Effector memory CD8-positive, alpha-beta T cell (primary cell): ENCODE data around the gene NAGK.
"Not testable (repeated sequence)": the region's sequence is repeated elsewhere in the genome, so short reads cannot be mapped to it uniquely, and the experiment has no call there.

Experiments used
- ATAC-seq: fragments of 150-1000 bp; cut with Tn5 transposase; replicated peaks from 2 replicates; pipeline ENCODE4 v1.10.0; 2021; ENCODE audit warnings: mild to moderate bottlenecking, moderate library complexity
- DNase-seq, 3 experiments: peaks; one replicate each; pipeline ENCODE4 v3.0.0; 2021
- H3K27ac Mint-ChIP-seq, 2 donors: one replicate each; pipeline ENCODE4 v1.8.0; 2022; ENCODE audit warnings: mild to moderate bottlenecking in 2 of 2, mixed read lengths in 2 of 2, moderate library complexity in 2 of 2
- H3K27me3 Mint-ChIP-seq, 2 donors: one replicate each; pipeline ENCODE4 v1.8.0; 2022; ENCODE audit warnings: mixed read lengths in 2 of 2
- H3K36me3 Mint-ChIP-seq: one replicate; pipeline ENCODE4 v1.8.0; 2022; ENCODE audit warnings: mild to moderate bottlenecking, moderate library complexity, mixed read lengths; ENCODE audit not compliant: insufficient read depth
- H3K4me1 Mint-ChIP-seq, 2 donors: one replicate each; pipeline ENCODE4 v1.8.0; 2022; ENCODE audit warnings: low read depth in 2 of 2, mixed read lengths in 2 of 2
- H3K4me3 Mint-ChIP-seq, 2 donors: one replicate each; pipeline ENCODE4 v1.8.0; 2022; ENCODE audit warnings: mild to moderate bottlenecking in 2 of 2, mixed read lengths in 2 of 2, moderate library complexity in 2 of 2
- H3K9me3 Mint-ChIP-seq, 2 donors: one replicate each; pipeline ENCODE4 v1.8.0; 2022; ENCODE audit warnings: mixed read lengths in 2 of 2

NAGK gene

DNA sequence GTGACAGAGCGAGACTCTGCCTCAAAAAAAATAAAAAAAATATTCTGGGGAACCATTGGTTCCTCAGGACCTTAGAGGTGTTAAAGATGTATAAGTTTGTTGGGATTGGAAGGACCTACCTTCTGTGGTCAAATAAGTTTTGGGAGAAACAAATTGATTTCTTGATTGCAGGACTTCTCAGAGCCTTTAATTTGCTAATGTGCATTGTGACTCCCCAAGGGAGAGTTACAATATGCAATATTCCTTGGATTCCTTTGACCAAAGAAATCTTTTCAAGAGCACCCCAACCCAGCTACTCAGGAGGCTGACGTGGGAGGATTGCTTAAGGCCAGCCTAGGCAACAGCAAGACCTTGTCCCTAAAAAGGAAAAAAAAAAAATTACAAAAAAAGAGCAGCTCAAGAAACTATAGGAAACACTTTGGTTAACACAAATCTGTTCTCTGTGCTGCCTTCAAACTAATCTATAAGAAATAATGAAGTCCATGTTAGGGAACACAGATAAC lies 6.5 kb downstream of the NAGK start:
- no peaks in the 10 kb centered on the region for H3K9me3 Mint-ChIP-seq
- no peaks in the 10 kb centered on the region for H3K27me3 Mint-ChIP-seq
- peaks cover 36 to 37% of the 10 kb centered on the region in 2 donors for H3K4me1 Mint-ChIP-seq
- H3K4me3 Mint-ChIP-seq, result no peak overlapping the region
- H3K36me3 Mint-ChIP-seq, result peaks cover 58% of the 10 kb centered on the region
- ATAC-seq (no peak), DNase-seq (no peak)
- H3K27ac Mint-ChIP-seq, result peak overlapping the region in 1 of 2 donors; percentile 80

DNA sequence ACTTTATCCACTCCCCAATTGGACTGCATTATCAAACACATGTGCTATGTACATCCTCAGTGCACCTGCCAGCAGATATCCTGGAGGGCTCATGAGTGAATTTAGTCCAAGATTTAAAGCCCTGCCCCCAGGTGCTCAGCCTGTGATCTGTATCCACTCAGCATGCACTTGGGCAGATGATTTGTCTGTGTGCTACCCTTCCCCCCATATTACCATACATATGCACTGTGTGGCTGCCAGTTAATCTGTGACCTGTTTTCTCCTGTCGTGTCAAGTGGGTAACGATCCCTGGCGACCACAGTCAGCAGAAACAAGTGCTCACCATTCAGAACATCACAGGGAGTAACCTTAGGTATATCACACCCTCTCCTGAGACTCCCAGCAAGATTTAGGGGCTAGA lies 10.2 kb downstream of the NAGK start:
- no peak overlapping the region for H3K4me3 Mint-ChIP-seq
- H3K27me3 Mint-ChIP-seq, result no peaks in the 10 kb centered on the region
- H3K4me1 Mint-ChIP-seq, result peaks cover 11 to 21% of the 10 kb centered on the region in 2 donors
- peaks cover 47% of the 10 kb centered on the region for H3K36me3 Mint-ChIP-seq
- H3K9me3 Mint-ChIP-seq, result no peaks in the 10 kb centered on the region
- DNase-seq (no peak), ATAC-seq (no peak)
- H3K27ac Mint-ChIP-seq, result no peak overlapping the region

DNA sequence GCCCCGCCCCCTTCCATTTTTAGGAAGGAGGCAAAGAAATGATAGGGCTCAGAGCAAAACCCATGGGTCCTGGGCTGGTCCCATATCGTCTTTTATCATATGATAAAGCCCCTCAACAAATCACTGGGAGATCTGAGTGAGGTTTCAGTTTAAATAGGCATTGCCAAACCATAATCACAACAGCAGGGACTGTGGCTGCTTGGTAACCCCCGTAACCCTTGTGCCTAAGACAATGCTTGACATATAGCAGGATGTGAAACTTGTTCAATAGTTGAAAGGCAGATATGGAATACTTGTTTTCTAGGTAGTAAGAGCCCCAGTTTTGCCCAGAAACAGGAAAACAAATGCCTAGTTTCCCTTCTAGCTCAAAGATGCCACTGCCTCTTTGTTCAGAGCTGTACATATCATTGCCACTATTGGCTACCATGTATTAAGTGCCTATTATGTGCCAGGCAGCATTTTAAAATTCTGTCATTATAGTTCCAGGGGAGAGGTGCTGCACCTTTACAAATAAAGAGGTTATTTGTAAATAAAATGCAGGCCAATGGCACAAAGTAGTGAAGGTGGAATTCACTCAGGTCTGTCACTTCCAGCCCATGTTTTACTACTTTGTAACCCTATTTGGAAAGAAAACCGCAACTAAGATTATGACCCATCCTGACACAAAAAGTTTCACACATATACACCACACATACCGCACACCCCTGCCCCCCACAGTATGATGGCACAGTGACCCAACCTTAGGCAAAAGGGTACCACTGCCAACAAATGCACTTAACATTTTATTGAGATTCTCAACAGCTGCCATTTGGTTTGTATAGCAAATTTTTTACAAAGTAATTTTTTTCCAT lies 14.2 kb downstream of the NAGK start:
- peaks cover 12% of the 10 kb centered on the region for H3K36me3 Mint-ChIP-seq
- H3K4me3 Mint-ChIP-seq, result peak overlapping the region in 1 of 2 donors; percentile 9
- peaks cover 30 to 36% of the 10 kb centered on the region in 2 donors for H3K27me3 Mint-ChIP-seq
- peak overlapping the region in 1 of 2 donors; percentile 20 for H3K27ac Mint-ChIP-seq
- no peaks in the 10 kb centered on the region for H3K9me3 Mint-ChIP-seq
- ATAC-seq (peak; percentile 86), DNase-seq (no peak)
- peaks cover 10% of the 10 kb centered on the region in 2 donors for H3K4me1 Mint-ChIP-seq

DNA sequence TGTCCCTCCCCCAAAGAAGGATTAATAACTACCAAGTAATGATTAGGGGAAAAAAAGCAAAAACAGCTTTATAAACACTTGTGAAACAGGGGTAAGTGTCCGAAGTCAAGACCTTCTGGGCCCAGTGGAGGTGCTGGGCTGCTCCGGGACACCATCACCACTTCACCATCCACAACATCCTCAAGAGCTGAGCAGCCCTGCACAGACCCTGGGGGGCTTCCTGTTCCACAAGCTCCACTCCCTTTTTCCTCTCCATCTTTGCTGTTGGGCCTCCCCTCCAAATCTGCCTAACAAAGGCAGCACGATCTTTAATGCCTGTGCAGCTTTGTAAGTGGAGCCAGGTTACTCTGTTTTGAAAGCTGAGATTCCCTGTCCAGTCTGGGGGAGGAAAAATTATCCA lies 14.8 kb downstream of the NAGK start:
- Mint-ChIP-seq H3K4me1 (peaks cover 10% of the 10 kb centered on the region in 2 donors), H3K27me3 (peaks cover 37 to 43% of the 10 kb centered on the region in 2 donors)
- DNase-seq, H3K36me3 Mint-ChIP-seq, H3K9me3 Mint-ChIP-seq, H3K4me3 Mint-ChIP-seq, H3K27ac Mint-ChIP-seq, ATAC-seq: not testable (repeated sequence)

DNA sequence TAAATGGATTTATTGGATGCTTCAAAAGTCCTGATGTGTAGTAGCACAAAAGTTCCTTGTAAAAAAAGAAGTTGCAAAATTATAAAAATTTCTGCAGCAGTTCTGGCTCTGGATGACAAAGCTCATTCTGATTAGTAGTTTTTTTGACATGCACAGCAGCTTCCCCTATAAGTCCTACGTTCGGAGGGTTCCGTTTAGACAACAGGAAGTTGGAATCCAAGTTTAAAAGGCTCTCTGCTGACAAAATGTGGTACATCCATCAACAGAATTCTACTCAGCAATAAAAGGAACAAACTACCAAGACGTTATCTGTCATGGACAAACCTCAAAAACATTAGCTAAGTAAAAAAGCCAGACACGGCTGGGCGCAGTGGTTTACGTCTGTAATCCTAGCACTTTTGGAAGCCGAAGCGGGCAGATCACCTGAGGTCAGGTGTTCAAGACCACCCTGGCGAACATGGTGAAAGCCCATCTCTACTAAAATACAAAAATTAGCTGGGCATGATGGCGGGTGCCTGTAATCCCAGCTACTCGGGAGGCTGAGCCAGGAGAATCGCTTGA lies 15.4 kb downstream of the NAGK start:
- not testable (repeated sequence) for H3K36me3 Mint-ChIP-seq, H3K9me3 Mint-ChIP-seq, DNase-seq
- Mint-ChIP-seq H3K4me3 (peak overlapping the region in 1 of 2 donors; percentile 50), H3K4me1 (peaks cover 10% of the 10 kb centered on the region in 2 donors), H3K27me3 (peaks cover 42 to 48% of the 10 kb centered on the region in 2 donors), H3K27ac (peak overlapping the region in 1 of 2 donors; percentile 42)
- peak; percentile 28 for ATAC-seq

DNA sequence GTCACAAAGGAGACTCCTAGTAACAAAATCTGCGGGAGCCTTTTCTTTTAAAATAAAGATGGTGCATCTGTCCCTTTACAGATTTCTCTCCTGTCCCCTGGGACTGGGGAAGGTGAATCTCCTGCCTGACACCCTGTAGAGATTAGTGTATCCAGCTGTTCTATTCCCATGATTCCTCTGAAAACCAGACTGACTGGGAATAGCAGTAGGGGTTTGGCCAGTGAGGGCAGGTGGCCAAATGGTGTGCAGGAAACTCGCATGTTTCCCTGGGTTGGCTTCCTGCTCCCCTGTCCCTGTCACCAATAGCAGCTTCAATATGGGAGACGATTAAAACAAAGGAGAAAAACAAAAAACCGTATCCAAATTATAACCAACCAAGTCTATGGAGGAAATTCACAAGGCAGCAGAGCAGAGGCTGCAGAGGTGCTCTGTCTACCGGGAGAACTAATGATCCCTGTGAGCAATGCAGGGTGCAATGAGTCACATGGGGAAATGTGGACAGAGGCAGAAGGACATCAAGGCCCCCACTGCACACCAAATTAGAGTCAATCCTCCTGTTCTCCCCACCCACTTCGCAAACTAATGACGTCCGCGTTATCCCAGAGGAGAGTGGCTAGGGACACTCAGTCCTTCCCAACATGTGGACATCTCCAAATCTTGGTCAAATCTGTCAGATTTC lies 17.0 kb downstream of the NAGK start:
- not testable (repeated sequence) for H3K9me3 Mint-ChIP-seq, H3K4me3 Mint-ChIP-seq, ATAC-seq, H3K36me3 Mint-ChIP-seq, H3K27ac Mint-ChIP-seq, DNase-seq
- Mint-ChIP-seq H3K4me1 (peaks cover 10% of the 10 kb centered on the region in 2 donors), H3K27me3 (peaks cover 58 to 65% of the 10 kb centered on the region in 2 donors)

DNA sequence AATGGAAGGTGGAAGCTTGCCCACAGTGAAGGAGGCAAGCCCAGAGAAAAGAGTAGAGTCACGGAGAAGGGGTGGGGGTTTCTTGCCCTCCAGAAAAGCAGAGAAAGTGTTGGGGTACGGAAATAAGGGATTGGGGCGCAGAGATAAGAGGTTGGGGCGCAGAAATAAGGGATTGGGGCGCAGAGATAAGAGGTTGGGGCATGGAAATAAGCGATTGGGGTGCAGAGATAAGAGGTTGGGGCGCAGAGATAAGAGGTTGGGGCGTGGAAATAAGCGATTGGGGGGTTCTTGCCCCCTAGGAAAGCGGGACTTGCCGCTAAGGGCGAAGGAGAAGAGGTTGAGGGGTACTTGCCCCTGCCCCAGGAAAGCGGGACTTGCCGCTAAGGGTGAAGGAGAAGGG lies 21.0 kb downstream of the NAGK start:
- H3K27ac Mint-ChIP-seq, ATAC-seq, H3K4me1 Mint-ChIP-seq, H3K36me3 Mint-ChIP-seq, DNase-seq, H3K4me3 Mint-ChIP-seq, H3K9me3 Mint-ChIP-seq: not testable (repeated sequence)
- peaks cover 55 to 62% of the 10 kb centered on the region in 2 donors for H3K27me3 Mint-ChIP-seq

DNA sequence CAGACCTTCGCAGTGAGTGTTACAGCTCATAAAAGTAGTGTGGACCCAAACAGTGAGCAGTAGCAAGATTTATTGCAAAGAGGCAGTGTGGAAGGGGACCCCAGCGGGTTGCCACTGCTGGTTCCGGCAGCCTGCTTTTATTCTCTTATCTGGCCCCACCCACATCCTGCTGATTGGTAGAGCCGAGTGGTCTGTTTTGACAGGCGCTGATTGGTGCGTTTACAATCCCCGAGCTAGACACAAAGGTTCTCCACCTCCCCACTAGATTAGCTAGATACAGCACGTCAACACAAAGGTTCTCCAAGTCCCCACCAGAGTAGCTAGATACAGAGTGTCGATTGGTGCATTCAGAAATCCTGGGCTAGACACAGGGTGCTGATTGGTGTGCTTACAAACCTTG lies 23.4 kb downstream of the NAGK start:
- ATAC-seq, DNase-seq, H3K27ac Mint-ChIP-seq, H3K9me3 Mint-ChIP-seq, H3K4me3 Mint-ChIP-seq, H3K4me1 Mint-ChIP-seq, H3K36me3 Mint-ChIP-seq: not testable (repeated sequence)
- H3K27me3 Mint-ChIP-seq, result peaks cover 38 to 39% of the 10 kb centered on the region in 2 donors

DNA sequence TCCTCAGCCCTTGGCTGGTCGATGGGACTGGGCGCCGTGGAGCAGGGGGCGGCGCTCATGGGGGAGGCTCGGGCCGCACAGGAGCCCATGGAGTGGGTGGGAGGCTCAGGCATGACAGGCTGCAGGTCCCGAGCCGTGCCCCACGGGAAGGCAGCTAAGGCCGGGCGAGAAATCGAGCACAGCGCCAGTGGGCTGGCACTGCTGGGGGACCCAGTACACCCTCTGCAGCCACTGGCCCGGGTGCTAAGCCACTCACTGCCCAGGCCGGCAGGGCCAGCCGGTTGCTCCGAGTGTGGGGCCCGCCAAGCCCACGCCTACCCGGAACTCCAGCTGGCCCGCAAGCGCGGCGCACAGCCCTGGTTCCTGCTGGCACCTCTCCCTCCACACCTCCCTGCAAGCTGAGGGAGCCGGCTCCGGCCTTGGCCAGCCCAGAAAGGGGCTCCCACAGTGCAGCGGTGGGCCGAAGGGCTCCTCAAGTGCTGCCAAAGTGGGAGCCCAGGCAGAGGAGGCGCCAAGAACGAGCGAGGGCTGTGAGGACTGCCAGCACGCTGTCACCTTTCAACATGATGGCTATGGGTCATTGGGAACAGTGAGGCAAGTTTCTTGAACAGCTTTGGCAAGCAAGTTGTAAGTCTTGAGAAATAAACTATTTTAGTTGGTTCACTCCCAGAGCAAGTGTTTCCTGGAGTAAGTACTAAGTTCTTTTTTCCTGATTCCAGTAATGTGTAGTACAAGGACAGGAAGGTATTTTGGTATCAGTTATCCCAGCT lies 24.2 kb downstream of the NAGK start:
- not testable (repeated sequence) for H3K9me3 Mint-ChIP-seq, H3K4me1 Mint-ChIP-seq, H3K27ac Mint-ChIP-seq, ATAC-seq, H3K4me3 Mint-ChIP-seq, H3K36me3 Mint-ChIP-seq, DNase-seq
- peaks cover 29 to 30% of the 10 kb centered on the region in 2 donors for H3K27me3 Mint-ChIP-seq

DNA sequence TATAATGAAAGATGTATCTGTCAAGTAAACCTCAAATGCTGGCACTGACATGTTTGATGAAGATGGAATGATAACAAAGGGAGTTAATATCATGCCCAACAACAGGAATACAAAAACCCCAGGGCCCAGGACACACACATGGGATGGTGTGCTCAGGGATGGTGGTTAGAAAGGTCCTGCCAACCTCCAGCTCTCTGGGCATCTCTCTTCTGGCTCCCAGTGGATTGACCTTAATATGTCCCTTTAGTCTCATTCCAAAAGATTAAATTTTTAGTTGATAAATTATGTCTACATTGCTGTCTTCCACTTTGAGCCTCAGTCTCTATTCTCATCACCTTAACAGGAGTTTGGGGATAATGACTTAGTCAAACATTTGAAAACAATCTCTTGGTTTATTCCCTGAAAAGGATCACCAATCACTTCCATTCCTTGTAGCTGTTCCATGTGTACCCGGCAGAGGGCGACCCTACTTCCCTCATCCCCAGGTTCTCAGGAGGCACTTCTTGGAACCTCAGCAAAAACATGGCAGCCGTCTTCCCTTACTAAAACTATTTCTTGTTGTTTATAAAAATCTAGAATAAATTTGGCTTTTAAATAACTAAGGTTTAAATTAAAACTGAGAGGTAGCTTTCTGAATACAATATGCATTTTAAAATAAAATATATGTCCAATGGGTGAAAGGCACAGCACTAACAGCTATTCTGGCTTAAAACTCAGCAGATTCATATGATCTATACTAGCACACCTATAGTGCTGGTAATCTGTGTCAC lies 31.9 kb downstream of the NAGK start:
- peaks cover 0 to 3% of the 10 kb centered on the region in 2 donors for H3K4me1 Mint-ChIP-seq
- DNase-seq, result peak; percentile 13 to 24 (median 23)

DNA sequence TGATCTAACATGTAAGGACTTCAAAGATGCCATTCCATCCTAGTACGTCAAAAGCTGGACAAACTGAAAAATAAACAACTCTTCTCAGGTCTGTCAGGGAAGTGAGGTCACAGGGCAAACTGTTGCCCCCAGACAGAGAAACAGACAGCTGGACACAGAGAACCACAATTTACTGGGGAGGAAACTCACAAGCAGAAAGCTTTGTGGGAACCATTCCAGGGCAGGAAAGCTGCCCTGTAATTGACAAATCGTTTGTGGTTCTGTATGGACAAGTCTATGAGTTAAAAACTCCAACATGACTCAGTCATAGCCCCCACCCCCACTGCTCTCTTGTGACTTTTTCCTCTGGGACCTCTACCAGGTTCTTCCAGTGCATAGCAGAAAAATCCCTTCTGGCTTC lies 33.2 kb downstream of the NAGK start:
- Mint-ChIP-seq H3K4me3 (no peak overlapping the region), H3K27ac (no peak overlapping the region), H3K27me3 (peaks cover 5 to 18% of the 10 kb centered on the region in 2 donors), H3K36me3 (no peaks in the 10 kb centered on the region), H3K4me1 (peaks cover 0 to 3% of the 10 kb centered on the region in 2 donors), H3K9me3 (no peaks in the 10 kb centered on the region)
- DNase-seq (no peak), ATAC-seq (no peak)

More for the DNA sequence above, 31.9 kb downstream of the NAGK start:
- no peak overlapping the region for H3K4me3 Mint-ChIP-seq
- peaks cover 5 to 18% of the 10 kb centered on the region in 2 donors for H3K27me3 Mint-ChIP-seq
- H3K36me3 Mint-ChIP-seq, result no peaks in the 10 kb centered on the region
- no peaks in the 10 kb centered on the region for H3K9me3 Mint-ChIP-seq
- H3K27ac Mint-ChIP-seq, result no peak overlapping the region
- peak; percentile 59 for ATAC-seq

DNA sequence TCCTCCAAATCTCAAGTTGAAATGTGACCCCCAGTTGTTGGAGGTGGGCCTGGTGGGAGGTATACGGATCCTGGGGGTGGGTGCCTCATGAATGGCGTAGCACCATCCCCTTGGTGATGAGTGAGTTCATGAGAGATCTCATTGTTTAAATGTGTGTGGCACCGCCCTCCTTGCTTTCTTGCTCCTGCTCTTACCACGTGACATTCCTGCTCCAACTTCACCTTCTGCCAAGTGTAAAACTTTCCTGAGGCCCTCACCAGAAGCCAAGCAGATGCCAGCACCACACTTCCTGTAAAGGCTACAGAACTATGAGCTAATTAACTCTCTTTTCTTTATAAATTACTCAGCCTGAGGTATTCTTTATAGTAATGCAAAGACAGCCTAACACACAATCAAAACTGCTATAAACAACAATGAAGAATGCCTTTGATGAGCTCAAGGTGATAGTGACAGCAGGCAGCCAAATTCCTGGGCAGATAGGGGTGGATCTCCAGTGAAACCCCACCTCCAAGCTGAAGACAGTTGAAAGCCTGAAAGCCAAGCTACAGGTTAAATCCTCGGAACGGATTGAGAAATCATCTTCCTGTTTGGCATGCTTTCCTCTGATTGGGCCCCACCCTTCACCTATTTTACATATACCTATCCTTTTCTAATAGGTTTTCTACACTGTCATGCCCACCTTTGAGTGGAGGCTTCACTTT lies 34.7 kb downstream of the NAGK start:
- H3K27me3 Mint-ChIP-seq, result peaks cover 5 to 18% of the 10 kb centered on the region in 2 donors
- H3K4me3 Mint-ChIP-seq, result no peak overlapping the region
- H3K36me3 Mint-ChIP-seq, result no peaks in the 10 kb centered on the region
- no peaks in the 10 kb centered on the region for H3K9me3 Mint-ChIP-seq
- peaks cover 0 to 3% of the 10 kb centered on the region in 2 donors for H3K4me1 Mint-ChIP-seq
- DNase-seq (no peak), ATAC-seq (no peak)
- no peak overlapping the region for H3K27ac Mint-ChIP-seq
